SH-SY5Y (cell line): ENCODE results near the gene PLXNB3.

Experiments used
- GATA2 ChIP-seq: IDR thresholded peaks from 2 replicates; pipeline ENCODE4 v1.6.1; 2011; ENCODE audit warnings: mild to moderate bottlenecking, low read depth, low read length
- GATA3 ChIP-seq: IDR thresholded peaks from 2 replicates; pipeline ENCODE4 v1.6.1; 2011; ENCODE audit warnings: low read depth, mild to moderate bottlenecking, low read length, moderate library complexity

Gene PLXNB3

GRCh38 chrX:153766098-153766817 is 2.2 kb downstream of the PLXNB3 start:
- no peak for TF ChIP-seq GATA3
- TF ChIP-seq GATA2, result no peak

- TF ChIP-seq GATA2 (no peak), GATA3 (no peak)
Observed at GRCh38 chrX:153766871-153767673, 3.0 kb downstream of the PLXNB3 start.

- TF ChIP-seq GATA2 (no peak), GATA3 (no peak)
Observed at GRCh38 chrX:153767674-153768055, 3.6 kb downstream of the PLXNB3 start.

- no peak for TF ChIP-seq GATA2
- no peak for TF ChIP-seq GATA3
Observed at GRCh38 chrX:153768311-153769157, 4.5 kb downstream of the PLXNB3 start.

- TF ChIP-seq GATA2 (no peak), GATA3 (no peak)
Observed at GRCh38 chrX:153769158-153769864, 5.3 kb downstream of the PLXNB3 start.

GRCh38 chrX:153769865-153770600 is 6.0 kb downstream of the PLXNB3 start:
- TF ChIP-seq GATA3 (no peak), GATA2 (no peak)

GRCh38 chrX:153770601-153771414 is 6.8 kb downstream of the PLXNB3 start:
- no peak for TF ChIP-seq GATA2
- no peak for TF ChIP-seq GATA3

- TF ChIP-seq GATA3 (no peak), GATA2 (no peak)
Observed at GRCh38 chrX:153771415-153772315, 7.6 kb downstream of the PLXNB3 start.

- TF ChIP-seq GATA3 (no peak), GATA2 (no peak)
Observed at GRCh38 chrX:153772316-153773217, 8.5 kb downstream of the PLXNB3 start.

GRCh38 chrX:153773218-153773611 is 9.2 kb downstream of the PLXNB3 start:
- TF ChIP-seq GATA2 (no peak), GATA3 (no peak)
